Smooth muscle cell of the brain vasculature (primary cell): Measurements from ENCODE around the gene OCEL1.
"Not testable (repeated sequence)": the region's sequence is repeated elsewhere in the genome, so short reads cannot be mapped to it uniquely, and the experiment has no call there.

Source experiments
- DNase-seq: peaks from one replicate; pipeline ENCODE4 v3.0.0-alpha.2; 2012; ENCODE audit warnings: low read depth, low spot score

OCEL1 gene, protein sequence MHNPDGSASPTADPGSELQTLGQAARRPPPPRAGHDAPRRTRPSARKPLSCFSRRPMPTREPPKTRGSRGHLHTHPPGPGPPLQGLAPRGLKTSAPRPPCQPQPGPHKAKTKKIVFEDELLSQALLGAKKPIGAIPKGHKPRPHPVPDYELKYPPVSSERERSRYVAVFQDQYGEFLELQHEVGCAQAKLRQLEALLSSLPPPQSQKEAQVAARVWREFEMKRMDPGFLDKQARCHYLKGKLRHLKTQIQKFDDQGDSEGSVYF

DNA sequence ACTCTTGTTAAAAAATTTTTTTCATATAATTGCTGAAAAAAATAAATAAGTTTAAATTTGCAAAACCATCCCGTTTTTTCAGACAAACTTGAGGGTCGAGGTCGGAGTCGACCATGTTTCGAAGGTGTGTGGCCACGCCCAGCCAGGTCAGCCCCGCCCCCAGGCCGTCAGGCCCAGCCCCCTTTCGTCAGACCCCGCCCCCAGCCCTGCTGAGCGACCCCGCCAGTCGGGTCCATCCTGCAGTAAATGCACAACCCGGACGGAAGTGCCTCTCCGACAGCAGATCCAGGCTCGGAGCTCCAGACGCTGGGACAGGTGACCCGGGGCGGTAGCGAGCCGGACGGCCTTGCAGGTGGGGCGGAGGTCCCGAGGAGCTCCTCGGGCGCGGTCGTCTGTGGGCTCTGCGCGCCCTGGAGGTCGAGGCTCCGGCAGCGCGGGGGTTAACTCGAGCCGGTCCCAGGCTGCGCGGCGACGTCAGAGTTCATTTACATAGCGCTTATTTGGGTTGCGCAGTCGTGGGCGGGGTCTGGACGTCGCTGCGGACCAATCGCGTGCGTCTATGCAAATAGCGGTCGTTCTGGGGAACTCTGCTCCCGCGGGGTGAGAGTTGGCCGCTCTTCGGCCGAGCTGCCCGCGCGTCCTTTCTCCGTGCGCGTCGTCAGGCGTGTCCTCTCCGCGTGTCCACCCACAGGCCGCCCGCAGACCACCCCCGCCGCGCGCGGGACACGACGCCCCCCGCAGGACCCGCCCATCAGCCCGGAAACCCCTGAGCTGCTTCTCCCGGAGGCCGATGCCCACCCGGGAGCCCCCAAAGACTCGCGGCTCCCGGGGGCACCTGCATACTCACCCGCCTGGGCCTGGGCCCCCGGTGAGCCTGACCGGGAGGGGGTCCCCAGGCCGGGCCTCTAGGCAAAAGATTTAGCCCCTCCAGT lies at the start of gene OCEL1:
TSS of gene OCEL1 (plus strand) at position 225 of the 932 bp plus-strand sequence. CDS start at position 247, 22 bp downstream.
- DNase-seq: peak; percentile 95

DNA sequence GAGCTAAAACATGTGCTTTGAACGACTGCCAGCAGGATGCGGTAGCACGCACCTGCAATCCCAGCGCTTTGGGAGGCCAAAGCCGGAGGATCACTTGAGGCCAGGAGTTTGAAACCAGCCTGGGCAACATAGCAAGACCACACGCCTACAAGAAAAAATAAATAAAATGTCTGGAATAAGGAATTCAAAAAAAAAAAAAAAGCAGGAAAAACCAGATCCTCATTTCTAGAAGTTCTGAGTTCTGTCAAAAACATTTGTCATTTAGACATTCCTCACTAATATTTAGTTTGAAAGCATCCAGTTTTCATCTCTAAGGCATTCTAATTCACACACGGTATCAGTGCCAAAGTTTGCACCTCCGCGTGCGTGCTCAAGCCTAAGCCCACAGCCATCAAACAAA lies 47.7 kb upstream of the OCEL1 start:
- no peak for DNase-seq

DNA sequence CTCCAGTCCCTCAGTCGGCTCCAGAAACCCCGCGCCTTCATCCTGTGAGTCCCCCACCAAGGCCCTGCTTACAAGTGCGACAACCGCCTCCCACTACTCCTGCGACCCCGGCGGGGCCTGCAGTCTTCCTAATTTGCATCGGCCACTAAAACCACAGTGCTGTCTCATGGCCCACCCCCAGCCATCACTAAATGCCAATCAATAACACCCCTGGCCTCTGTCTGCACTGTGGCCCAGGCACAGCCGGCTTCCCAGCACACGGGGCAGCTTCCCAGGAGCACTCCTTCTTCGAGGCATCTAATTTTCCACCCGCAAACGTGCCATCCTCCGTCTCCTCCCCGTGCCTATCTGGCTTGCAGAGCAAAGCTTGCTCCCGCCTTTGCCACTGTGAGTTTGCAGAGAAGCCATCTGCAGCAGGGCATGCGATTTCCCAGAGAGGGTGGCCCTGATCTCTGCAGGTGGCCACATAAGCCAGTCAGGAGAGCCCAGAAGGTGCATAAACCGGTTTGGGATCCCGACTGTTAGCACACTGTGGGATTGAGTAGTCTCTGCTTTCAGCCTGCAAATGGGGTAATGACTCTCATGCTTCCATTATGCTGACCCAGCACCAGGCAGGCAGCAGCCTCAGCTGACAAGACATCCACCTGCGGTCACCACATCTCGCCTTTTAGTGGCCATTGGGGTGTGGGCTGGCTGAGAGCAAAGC lies 44.9 kb upstream of the OCEL1 start:
- no peak for DNase-seq

DNA sequence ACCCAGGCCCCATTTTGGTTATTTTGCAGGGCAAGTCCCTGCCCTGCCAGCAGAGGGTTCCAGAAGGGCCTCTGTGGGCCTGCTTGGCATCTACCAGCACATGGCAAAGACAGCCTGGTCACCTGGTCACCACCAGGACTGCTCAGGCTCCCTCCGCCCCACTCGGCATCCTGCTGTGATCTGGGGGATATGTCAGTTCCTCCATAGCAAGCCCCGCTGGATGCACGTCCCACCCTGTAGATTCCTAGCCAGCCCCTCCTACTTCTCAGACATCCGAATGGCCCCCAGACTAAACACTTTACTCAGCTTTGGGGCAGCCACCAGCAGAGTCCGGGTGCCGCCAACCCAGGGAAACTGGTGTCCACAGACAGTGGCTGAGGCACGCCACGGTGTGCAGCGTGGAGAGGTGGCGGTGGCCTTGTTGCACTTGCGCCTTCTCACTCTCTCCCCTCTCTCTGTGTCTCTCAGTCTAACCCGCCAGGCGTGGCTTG lies 42.7 kb upstream of the OCEL1 start:
- DNase-seq: no peak

DNA sequence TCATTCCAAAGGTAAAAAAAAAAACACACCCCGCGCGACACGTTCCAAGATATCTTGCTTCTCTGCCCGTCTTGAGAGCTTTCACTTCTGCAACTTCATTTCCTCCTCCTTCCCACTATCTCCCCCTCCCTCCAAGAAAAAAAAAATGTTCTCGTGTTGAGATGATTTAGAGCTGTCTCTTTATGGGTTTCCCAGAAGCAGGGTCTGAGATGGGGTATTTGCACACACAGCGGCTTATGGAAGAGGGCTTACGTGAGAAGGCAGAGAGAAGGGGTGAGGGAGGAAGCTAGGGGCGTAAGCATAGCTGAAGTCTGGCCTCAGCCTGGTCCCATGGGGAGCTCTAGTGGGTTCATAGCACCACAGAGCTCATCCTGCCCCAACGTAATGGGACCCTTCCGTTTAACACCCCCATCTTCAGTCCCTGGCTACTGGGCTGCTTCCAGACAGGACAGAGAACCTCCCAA lies 42.1 kb upstream of the OCEL1 start:
- DNase-seq: no peak

DNA sequence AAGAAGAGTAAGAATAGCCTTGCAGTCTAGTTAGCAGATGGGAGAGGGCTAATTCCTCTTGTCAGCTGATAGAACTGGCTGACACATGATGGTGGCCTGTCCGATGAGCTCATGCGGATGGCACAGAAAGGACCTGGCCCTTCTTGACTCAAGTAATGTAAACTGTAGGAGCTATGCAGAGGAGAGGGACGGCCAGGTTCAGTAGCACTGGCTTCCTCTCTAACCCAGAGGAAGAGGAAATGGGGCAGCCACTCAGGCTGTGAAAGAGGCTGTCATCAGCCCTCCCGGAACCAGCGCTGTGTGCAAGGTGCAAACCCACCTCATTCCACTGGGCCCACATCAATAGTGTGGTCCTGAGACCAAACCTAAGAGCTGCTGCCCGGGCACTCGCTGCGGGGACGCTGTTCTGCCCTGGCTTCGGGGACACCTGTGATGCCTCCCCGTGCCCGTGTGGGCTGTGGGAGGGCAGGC lies 41.6 kb upstream of the OCEL1 start:
- DNase-seq: no peak

DNA sequence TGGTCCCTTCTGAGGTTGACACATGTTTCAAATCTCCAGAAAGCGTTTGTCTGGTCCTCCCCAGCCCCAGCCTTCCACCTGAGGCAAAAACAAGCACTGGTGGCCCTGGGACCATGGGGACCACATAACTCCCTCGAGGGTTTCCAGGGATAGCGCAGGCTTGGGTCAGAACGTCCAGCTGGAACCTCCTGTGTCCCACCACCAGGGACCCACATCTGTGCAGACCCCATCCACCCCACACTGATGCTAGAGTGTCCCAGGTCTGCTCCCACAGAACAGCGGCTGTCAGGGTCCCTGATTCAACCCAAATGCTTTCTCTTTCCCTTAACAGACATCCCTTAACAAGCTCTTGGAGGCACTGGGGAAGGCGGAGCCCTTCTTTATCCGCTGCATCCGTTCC lies 40.4 kb upstream of the OCEL1 start:
- DNase-seq: no peak

DNA sequence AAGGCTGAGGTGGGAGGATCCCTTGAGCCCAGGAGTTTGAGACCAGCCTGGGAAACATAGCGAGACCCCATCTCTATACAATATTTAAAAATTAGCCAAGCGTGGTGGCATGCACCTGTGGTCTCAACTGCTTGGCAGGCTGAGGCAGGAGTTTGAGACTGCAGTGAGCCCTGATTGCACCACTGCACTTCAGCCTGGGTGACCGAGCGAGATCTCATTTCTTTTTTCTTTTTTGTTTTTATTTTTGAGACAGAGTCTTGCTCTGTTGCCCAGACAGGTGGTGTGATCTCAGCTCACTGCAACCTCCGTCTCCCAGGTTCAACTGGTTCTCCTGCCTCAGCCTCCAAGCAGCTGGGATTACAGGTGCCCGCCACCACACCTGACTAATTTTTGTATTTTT lies 34.3 kb upstream of the OCEL1 start:
- DNase-seq: not testable (repeated sequence)

DNA sequence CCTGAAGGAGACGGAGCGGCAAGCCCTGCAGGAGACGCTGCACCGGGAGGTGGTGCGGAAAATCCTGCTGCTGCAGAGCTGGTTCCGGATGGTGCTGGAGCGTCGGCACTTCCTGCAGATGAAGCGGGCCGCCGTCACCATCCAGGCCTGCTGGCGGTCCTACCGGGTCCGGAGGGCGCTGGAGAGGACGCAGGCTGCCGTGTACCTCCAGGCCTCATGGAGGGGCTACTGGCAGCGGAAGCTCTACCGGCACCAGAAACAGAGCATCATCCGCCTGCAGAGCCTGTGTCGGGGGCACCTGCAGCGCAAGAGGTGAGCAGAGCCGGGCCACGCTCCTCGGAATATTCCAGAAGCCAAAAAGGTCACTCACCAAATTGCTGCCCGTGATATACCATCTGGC lies 33.3 kb upstream of the OCEL1 start:
- DNase-seq: no peak

DNA sequence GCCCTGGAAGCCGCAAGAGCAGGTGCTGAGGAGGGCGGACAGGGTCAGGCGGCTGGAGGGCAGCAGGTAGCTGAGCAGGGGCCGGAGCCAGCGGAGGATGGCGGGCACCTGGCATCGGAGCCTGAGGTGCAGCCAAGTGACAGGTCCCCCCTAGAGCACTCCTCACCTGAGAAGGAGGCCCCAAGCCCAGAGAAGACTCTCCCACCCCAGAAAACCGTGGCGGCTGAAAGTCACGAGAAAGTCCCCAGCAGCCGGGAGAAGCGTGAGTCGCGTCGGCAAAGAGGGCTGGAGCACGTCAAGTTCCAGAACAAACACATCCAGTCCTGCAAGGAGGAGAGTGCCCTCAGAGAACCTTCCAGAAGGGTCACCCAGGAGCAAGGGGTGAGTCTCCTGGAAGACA lies 31.4 kb upstream of the OCEL1 start:
- DNase-seq: no peak

DNA sequence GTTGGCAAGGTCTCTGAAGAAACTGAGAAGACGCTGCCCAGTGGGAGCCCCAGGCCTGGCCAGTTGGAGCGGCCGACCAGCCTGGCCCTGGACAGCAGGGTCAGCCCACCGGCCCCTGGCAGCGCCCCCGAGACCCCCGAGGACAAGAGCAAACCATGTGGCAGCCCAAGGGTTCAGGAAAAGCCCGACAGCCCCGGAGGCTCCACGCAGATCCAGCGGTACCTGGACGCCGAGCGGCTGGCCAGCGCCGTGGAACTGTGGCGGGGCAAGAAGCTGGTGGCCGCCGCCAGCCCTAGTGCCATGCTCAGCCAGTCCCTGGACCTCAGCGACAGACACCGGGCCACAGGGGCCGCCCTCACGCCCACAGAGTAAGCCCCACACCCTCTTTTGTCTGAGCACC lies 30.9 kb upstream of the OCEL1 start:
- DNase-seq: no peak

DNA sequence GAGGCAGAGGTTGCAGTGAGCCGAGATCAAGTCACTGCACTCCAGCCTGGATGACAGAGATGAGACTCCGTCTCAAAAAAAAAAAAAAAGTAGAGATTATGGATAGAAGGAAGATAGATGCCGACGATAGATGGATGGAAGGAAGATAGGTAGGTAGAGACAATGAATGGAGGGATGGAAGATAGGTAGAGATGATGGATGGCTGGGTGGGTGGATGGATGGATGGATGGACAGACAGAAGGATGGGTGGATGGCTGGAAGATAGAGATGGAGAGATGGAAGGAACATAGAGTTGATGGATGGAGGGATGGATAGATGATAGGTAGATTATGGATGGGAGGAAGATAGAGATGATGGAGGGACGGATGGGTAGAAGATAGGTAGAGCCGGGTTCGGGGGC lies 29.4 kb upstream of the OCEL1 start:
- no peak for DNase-seq

DNA sequence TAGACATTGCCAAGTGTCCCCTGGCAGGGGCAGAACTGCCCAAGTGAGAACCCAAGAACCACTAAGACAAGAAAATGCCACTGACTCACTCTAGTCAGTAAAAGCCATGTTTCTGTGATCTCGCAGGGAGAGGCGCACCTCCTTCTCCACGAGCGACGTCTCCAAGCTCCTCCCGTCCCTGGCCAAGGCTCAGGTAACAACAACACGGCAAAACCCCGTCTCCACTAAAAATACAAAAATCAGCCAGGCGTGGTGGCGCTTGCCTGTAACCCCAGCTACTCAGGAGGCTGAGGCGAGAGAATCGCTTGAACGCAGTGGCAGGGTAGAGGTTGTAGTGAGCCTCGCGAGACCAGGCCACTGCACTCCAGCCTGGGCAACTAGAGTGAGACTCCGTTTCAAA lies 28.4 kb upstream of the OCEL1 start:
- DNase-seq: no peak

DNA sequence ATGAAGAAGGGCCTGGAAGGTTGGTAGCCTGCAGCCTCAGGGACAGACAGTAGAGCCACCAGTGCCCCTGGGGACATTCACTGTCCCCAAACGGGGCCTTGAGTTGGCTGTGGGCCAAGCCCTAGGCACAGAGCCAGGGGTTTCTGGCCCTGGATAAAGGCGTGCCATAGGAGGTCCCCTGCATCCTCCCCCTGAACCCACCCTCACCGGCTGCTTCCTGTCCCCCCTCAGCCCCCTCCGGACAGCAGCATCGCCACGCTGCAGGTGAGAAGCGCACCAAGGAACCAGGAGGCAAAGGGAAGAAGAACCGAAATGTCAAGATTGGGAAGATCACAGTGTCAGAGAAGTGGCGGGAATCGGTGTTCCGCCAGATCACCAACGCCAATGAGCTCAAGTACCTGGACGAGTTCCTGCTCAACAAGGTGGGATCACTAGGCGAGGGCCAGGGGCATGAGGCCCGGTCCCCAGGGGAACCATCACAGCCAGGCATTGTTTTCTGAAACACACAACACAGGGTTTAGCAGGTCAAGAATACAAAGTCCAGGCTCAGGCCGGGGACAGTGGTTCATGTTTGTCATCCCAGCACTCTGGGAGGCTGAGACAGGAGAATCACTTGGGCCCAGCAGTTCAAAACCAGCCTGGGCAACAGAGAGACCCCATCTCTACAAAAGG lies 25.5 kb upstream of the OCEL1 start:
- DNase-seq: no peak

DNA sequence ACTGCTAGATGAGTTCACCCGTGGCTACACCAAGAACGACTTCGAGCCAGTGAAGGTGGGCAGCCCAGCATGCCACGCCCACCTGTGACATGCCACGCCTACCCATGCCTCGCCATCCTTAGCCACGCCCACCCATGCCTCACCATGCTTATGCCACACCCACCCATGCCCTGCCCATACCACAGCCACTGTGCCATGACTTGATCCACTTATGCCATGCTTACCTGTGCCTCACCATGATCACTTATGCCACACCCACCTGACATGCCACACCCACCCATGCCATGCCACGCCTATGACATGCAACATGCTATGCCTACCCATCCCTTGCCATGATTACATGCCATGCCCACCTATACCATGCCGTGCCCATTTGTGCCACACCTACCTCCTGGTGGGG lies 23.8 kb upstream of the OCEL1 start:
- DNase-seq: no peak

DNA sequence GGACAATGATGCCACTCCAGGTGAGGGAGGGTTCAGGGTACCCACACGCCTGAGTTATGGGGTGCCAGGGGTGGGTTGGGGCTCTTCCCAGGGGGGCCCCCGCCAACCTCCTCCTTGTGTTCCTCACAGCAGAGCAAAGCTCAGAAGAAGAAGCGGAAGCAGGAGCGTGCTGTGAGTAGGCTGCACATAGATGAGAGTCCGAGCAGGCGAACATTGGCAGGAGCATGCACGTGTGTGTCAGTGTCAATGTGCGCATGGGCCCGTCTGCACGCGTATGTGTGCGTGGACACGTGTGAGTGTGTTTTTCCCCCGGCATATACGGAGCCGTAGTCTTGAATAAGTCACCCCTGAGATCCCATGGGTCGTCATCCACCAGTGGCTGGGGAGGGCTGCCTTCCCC lies 23.3 kb upstream of the OCEL1 start:
- DNase-seq: no peak

DNA sequence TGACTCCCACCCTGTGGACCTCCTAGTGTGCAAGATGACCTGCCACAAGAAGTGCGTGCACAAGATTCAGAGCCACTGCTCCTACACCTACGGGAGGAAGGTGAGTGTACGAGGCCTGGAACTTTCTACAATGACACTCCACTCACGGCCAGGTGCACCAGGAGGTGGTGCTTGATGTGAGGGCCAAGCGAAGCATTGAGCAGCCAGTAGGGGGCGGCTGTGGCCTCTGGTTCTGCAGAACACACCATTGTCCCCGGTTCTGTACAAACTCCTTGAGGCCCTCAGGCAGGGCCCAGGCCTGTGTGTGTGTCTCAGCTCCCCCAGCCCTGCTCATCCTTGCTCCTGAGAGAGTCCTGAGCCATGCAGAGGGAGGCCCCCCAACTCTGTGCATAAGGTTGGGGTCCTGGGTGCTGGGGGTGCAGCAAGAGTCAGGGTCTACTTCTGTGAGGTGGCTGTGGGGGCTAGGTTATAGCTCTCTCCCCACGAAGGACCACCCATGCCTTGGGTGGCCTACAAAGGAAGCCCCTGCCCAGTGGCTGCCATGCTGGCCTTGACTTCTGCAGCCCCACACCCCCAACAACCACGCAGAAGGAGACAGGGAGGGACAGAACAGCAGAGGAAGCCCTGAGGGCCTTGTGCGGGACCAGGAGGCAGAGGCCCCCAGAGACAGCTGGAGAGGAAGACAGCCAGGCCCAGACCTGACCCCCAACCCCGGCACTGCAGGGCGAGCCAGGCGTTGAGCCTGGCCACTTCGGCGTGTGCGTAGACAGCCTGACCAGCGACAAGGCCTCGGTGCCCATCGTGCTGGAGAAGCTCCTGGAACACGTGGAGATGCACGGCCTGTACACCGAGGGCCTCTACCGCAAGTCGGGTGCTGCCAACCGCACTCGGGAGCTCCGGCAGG lies 20.5 kb upstream of the OCEL1 start:
- DNase-seq: no peak

DNA sequence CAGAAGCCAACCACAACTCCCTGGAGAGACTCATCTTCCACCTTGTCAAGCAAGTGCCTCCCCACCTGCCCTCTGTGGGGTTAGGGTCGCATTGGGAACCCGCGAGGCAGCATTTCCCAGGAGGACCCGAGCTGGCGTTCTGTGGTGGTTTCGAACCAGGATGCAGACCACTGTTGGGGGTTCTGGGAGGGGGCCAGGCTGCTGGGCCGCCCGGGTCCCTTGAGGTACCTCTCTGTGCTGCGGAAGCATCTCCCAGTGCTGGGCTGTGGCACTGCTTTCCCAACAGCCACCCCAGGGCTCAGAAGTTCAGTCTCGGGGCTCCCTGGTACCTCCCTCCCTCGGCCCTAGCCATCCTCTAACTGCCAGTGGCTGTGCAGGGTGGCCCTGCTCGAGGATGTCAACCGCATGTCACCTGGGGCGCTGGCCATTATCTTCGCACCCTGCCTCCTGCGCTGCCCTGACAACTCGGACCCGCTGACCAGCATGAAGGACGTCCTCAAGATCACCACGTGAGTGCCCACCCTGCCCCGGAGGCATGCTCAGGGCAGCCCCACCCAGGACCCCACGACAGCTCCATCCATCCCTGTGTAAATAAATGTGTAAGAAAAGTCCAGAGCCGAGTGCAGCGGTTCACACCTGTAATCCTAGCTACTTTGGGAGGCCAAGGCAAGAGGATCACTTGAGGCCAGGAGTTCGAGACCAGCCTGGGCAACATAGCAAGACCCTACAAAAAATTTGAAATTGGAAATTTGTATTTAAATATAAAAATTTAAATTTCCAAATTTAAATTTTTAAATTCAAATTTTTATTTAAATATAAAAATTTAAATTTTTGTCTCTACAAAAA lies 19.1 kb upstream of the OCEL1 start:
- DNase-seq: no peak
